Middle frontal gyrus (tissue), 1 donor: ENCODE measurements around the gene SHOC2.

ENCODE experiments used
- DNase-seq: peaks from one replicate; pipeline ENCODE4 v3.0.0-alpha.2; 2015; ENCODE audit warnings: low spot score; ENCODE audit errors: extremely low spot score

The SHOC2 gene

GRCh38 chr10:110919349-110919931 lies at the start of gene SHOC2:
Gene SHOC2, plus strand, starts transcription at chr10:110919604. Its CDS starts 44,755 bp downstream, at chr10:110964359.
- peak; percentile 39 for DNase-seq

DNA sequence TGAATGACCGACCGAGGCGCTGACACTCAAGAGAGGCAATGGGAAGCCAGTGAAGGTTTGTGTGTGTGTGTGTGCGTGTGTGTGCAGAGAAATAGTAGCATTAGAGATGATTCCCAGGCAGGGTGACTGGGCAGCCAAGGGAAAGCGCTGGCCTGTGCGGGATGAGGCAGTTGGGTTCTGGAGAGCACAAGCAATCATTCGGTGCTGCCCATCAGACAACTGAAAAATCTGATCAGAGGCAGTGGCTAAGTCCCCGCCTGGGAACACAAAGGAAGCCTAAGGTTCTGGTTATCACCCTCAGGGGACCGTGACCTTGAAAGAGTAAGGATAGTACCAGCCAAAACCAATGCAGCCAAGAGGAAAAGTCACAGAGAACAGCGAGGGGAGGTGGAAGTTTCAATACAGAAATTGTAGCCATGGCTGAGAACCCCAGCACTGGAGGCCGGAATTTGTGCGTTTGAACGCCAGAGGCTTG lies 48.5 kb upstream of the SHOC2 start:
- no peak for DNase-seq

DNA sequence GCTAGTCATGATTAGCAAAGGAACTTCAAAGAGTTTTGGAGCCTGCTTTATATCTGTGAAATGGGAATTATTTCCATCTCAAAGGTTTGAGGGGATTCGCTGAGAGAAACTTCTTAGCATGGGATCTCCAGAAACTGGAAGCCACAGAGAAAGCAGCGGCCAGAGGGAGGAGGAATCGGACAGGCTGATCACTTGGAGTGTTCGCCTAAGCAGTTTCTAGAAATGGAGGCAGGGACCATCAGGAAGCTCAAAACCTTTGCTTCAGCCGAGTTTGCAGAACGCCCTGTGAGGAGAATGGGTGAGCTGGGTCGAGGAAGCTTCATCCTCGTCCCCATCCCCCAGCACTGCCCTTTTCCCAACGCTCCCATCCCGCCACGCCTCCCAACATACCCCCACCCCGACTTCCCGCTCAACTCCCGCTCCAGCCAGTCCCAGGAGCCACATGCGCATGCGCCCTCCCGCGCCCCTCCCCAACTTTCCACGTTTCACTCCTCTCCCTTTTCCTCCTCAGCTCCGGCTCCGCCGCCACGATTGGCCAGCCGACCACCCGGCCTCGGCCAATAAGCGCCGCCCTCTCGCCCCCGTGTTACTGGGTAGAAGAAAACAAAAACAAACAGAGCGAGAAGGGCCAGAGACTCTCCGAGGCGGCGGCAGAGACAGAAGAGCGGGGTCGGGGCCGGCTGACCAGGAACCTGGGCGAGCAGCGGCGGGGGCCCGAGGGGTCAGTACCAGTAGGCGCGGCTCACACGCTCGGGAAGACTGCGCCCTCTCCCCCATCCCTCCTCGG lies 47.9 kb upstream of the SHOC2 start, which contains the start of gene PDCD4:
TSS of gene PDCD4 (plus strand) at position 631 of the 787 bp plus-strand sequence. CDS start 4,100 bp downstream, outside the sequence.
- peak; percentile 97 for DNase-seq

- DNase-seq = peak; percentile 38
These were observed 47.0 kb upstream of the SHOC2 start for GRCh38 chr10:110872145-110872983.

- DNase-seq = no peak
These were observed 46.1 kb upstream of the SHOC2 start for GRCh38 chr10:110872984-110873923.

DNA sequence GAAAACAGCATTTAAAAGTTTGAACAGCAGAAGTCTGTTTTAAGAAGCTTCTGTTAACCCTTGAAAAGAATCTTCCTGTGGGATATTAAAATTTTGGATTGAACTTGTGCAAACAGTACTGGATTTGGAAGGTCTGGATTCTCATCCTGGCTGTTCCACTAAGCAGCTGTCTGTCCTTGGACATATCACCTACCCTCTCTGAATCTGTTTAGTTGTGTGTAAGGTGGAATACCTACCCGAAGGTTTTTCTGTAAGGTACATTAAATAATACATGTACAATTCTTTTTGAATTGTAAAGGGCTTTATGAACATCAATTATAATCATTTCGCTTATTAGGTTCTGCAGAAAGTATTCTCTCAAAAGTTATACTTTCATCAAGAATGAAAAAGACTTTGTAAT lies 45.5 kb upstream of the SHOC2 start:
- DNase-seq = no peak

DNA sequence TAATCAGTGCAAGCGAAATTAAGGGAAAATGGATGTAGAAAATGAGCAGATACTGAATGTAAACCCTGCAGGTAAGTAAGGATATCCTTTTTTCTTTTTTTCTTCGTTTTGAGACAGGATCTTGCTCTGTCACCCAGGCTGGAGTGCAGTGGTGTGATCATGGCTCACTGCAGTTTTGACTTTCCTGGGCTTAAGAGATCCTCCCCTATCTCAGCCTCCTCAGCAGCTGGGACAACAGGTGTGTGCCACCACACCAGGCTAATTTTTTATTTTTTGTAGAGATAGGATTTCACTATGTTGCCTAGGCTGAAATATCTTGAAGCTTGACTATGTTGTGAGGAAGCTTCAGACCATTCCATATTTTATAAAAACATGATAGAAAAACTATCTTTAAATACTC lies 43.4 kb upstream of the SHOC2 start:
- no peak for DNase-seq

DNA sequence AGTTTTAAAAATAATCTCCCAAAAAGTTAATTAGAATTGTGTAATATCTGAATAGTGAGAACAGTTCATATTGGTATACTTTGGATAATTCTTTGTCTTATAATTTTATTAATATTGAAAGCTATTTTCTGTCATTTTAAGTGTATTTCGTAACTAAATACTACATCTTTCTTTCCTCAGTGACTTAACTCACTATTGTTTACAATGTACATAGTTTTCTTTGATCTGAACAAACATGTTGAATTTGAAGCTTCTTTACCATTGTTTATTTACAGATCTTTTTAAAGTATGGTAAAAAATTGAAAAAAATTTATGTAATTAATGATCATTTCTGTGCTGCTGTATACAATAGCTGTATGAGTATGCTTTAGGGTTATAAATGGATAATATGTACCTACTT lies 42.6 kb upstream of the SHOC2 start:
- DNase-seq = no peak

DNA sequence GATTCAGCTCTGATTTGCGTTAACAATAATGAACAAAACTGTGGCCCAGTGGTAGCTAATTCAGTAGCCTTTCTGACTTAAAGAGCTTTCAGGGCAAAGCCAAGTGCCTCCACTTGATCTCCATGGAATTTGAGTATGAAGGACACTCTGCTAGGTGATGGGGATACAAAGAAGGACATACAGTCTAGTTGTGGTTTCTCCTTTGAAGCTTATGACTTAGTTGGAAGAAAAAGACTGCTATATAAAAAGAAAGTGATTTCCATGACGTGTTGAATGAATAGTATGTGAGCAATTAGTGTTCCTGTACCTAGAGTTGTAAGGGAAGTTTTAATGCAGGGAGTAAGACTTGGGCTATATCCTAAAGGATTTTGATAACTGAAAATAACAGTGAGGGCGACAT lies 39.4 kb upstream of the SHOC2 start:
- no peak for DNase-seq

- DNase-seq = no peak
These were observed 38.2 kb upstream of the SHOC2 start for GRCh38 chr10:110881247-110881646.

DNA sequence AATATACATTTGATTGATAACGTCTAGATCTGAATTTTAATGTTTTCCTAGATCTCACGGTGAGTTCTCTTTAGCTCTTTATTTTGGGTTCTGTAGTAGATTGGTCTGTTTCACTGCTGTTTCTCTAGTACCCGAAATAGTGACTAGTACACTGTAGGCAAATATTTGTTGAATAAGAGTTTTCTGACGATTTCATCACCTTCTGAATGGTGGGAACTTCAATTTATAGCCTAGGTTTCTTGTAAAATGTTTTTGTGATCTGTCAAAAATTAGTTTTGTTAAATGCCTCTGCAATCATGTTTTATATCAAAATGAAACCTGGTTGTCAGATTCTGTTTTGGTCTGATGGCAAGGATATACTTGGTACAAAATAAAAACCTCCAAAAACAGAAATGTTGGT lies 37.5 kb upstream of the SHOC2 start:
- no peak for DNase-seq

DNA sequence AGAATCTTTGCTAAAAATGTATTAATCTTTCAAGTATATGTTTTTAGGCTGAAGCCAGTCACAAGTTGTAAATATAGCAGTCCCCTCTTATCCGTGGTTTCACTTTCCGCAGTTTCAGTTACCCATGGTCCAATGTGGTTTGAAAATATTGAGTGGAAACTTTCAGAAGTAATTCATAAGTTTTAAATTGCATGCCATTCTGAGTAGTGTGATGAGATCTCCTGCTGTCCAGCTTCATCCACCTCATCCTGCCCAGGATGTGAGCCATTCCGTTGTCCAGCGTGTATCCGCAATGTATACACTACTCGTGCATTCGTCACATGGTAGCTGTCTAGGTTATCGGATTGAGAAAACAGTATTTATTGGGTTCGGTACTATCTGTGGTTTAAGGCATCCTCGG lies 35.5 kb upstream of the SHOC2 start:
- no peak for DNase-seq

GRCh38 chr10:110885932-110886674 lies 33.3 kb upstream of the SHOC2 start:
- DNase-seq = no peak

DNA sequence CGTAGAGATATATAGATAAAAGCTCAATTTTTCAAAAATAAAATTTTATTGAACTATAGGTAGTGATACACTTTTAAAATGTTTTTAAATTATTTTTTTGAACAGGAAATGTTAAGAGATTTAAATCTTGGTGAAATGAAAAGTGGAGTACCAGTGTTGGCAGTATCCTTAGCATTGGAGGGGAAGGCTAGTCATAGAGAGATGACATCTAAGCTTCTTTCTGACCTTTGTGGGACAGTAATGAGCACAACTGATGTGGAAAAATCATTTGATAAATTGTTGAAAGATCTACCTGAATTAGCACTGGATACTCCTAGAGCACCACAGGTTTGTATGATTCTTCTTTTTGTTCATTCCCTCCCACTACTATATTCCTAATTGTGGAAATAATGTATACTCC lies 31.8 kb upstream of the SHOC2 start:
- no peak for DNase-seq

GRCh38 chr10:110892602-110893288 lies 26.7 kb upstream of the SHOC2 start:
- no peak for DNase-seq

GRCh38 chr10:110893559-110894179 lies 25.7 kb upstream of the SHOC2 start:
- DNase-seq = no peak

GRCh38 chr10:110897184-110897583 lies 22.2 kb upstream of the SHOC2 start:
- no peak for DNase-seq

DNA sequence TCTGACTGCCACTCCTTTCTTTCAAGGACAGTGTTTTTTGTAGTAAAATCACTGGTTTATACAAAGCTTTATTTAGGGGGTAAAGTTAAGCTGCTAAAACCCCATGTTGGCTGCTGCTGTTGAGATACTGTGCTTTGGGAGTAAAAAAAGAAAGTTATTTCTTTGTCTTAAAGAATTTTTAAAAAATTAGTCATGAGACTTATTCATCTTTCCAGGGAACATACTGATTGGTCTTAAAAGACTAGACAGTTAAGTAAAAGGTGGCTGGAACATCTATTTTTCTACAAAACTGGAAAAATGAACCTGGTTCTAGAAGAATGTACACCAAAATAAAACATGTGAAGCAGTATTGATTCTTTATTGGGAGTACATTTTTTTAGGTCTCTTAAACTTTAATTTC lies 21.0 kb upstream of the SHOC2 start:
- DNase-seq = no peak

- no peak for DNase-seq
These were observed 18.4 kb upstream of the SHOC2 start for GRCh38 chr10:110900983-110901382.
